HAP-1 (cell line): ENCODE results near the gene TBCE.

Experiments used
- DNase-seq, 2 experiments: peaks; one replicate each; pipeline ENCODE4 v3.0.0-alpha.2; 2016 to 2020; ENCODE audit warnings: low spot score in 2 of 2
- H3K27me3 ChIP-seq: fragments of 250-450 bp; sonication (Bioruptor Pico); 2 replicates; pipeline ENCODE4 v1.5.1; 2020; ENCODE audit warnings: low read depth, mild to moderate bottlenecking, moderate library complexity
- H3K36me3 ChIP-seq: fragments of 250-450 bp; sonication (Bioruptor Pico); replicated peaks from 2 replicates; pipeline ENCODE4 v1.5.1; 2020; ENCODE audit warnings: mild to moderate bottlenecking
- H3K4me1 ChIP-seq: fragments of 250-450 bp; sonication (Bioruptor Pico); 2 replicates; pipeline ENCODE4 v1.5.1; 2020; ENCODE audit warnings: mild to moderate bottlenecking
- H3K4me3 ChIP-seq: fragments of 250-450 bp; sonication (Bioruptor Pico); 2 replicates; pipeline ENCODE4 v1.5.1; 2020; ENCODE audit warnings: mild to moderate bottlenecking, moderate library complexity
- H3K9me3 ChIP-seq: fragments of 250-450 bp; sonication (Bioruptor Pico); 2 replicates; pipeline ENCODE4 v1.5.1; 2020; ENCODE audit warnings: mild to moderate bottlenecking, moderate library complexity
- in situ Hi-C: fragments of 300-500 bp; cut with MboI; formaldehyde crosslinking; loops from 3 replicates; pipeline ENCODE4 v1.14.3; 2020; ENCODE audit warnings: low sequenced_read_pairs, inconsistent platforms, mixed read lengths

Gene TBCE

DNA sequence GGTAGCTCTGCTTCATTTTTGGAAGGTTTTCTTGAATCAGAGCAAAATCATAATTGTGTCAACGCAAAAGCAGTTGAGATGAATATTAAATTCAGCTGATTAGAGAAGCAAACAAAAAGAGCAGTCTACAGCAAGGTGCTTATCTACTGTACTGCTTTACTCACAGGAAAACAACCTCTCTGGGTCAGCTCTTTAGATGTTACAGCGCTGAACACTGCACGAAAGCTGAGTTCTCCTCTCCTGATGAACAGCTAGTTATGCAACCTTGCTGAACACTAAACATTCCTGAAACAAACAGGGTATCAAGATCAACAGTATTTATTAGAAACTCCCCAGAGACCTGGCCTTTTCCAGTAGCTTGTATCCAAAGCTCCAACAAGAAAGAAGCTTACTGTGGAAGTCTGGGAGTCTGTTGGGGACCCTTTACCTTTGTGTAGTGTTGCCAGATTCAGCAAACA is 41.3 kb downstream of the TBCE start:
- H3K9me3 ChIP-seq: no peaks in the 10 kb centered on the region
- no peaks in the 10 kb centered on the region for H3K4me1 ChIP-seq
- no peaks in the 10 kb centered on the region; the same call in 1 of the 2 replicates for H3K36me3 ChIP-seq
- DNase-seq: no peak
- H3K4me3 ChIP-seq: no peak overlapping the region
- in situ Hi-C loops: no loop called here
- no peaks in the 10 kb centered on the region for H3K27me3 ChIP-seq

DNA sequence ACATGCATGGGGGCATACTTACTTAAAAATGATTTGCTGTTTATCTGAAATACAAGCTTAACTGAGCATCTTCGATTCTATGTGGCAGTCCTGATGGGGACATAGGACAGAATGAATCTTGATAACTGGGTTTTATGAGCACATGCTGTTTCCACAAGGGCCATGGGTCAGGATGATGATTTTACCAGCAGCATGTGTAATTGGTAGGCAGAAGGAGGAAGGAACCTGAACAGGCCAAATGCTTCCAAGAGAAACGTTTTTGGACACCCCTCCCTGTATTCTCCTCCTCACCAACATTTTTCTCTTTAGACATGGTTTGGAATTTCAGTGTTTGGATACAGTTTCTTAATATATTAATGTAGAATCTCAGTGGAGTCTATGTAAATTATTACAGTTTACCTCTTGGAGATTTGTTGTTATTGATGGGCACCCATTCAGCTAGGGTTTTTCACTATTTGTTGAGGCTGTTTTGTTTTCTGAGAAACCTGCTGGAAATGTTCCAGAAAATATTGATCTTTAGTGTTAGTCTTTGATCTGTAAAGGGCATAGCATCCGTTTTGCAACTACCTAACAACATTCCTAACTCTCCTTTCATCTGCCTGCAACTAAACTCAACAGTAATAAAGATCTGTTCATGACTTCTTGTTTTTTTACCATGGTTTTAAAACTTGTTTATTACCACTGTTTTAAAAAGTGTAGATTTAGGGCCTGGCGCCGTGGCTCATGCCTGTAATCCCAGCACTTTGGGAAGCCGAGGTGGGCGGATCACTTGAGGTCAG is 42.0 kb downstream of the TBCE start:
- no peaks in the 10 kb centered on the region for H3K9me3 ChIP-seq
- no peaks in the 10 kb centered on the region for H3K27me3 ChIP-seq
- no peak for DNase-seq
- no peaks in the 10 kb centered on the region for H3K4me1 ChIP-seq
- in situ Hi-C loops: no loop called here
- peaks cover under 1% of the 10 kb centered on the region for H3K36me3 ChIP-seq
- no peak overlapping the region for H3K4me3 ChIP-seq

DNA sequence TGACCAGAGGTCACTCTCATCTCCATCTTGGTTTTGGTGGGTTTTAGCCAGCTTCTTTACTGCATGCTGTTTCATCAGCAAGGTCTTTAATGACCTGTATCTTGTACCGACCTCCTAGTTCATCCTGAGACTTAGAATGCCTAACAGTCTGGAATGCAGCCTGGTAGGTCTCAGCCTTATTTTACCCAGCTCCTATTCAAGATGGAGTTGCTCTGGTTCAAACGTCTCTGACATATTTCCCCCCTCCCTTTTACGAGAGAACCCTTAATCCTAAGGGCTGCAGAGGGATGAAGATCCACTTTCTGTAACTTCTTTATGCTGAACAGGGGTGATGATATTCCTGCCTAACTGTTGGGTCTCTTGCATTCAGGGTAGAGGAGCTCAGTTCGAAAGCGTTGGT is 43.2 kb downstream of the TBCE start:
- Histone ChIP-seq H3K27me3 (no peaks in the 10 kb centered on the region), H3K9me3 (no peaks in the 10 kb centered on the region), H3K36me3 (peaks cover 6% of the 10 kb centered on the region), H3K4me1 (no peaks in the 10 kb centered on the region), H3K4me3 (no peak overlapping the region)
- in situ Hi-C loops: loop anchor here (10.0 kb wide), 1 partner anchor 166 kb away; no protein-coding TSS in a partner anchor
- no peak for DNase-seq

DNA sequence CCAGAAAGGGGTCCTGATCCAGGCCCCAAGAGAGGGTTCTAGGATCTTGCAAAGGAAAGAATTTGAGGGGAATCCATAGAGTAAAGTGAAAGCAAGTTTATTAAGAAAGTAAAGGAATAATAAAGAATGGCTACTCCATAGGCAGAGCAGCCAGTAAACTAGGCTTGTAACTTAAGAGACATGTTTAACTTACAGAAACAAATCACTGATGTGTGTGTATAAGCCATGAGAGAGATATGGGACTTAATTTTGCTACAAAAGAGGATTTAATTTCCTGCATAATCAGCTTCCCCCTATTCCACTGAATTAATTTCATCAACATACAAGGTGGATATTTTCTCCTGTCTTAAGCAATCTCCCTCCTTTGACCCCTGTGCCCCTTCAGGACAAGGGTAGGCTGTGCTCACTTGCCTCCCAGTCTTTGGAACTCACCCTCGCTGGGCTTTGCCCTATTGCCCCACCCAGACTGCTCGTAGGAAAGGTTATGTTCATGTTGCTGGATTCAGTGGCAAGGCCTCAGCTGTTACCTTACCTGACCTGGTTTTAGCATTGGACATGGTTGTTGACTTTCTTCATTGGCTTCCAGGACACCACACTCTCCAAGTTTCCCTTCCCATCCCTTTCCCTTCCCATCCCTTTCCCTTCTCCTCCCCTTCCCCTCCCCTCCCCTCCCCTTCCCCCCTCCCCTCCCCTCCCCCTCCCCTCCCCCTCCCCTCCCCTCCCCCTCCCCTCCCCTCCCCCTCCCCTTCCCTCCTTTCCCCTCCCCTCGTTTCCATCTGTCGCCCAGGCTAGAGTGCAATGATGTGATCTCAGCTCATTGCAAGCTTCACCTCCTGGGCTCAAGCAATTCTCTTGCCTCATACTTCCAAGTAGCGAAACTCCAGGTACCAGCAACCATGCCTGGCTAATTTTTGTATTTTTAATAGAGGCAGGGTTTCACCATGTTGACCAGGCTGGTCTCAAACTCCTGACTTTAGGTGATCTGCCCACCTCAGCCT is 44.6 kb downstream of the TBCE start:
- Histone ChIP-seq H3K9me3 (no peaks in the 10 kb centered on the region), H3K4me3 (no peak overlapping the region), H3K36me3 (peaks cover 6% of the 10 kb centered on the region), H3K27me3 (no peaks in the 10 kb centered on the region), H3K4me1 (no peaks in the 10 kb centered on the region)
- DNase-seq: no peak
- in situ Hi-C loops: loop anchor here (10.0 kb wide), 1 partner anchor 167 kb away; no protein-coding TSS in a partner anchor

GRCh38 chr1:235415008-235415904 is 48.0 kb downstream of the TBCE start:
- peaks cover 10% of the 10 kb centered on the region for H3K36me3 ChIP-seq
- no peaks in the 10 kb centered on the region for H3K4me1 ChIP-seq
- in situ Hi-C loops: loop anchor here (10.0 kb wide), 1 partner anchor 170 kb away; no protein-coding TSS in a partner anchor
- no peak overlapping the region for H3K4me3 ChIP-seq
- DNase-seq: peak; percentile 76
- no peaks in the 10 kb centered on the region for H3K27me3 ChIP-seq
- no peaks in the 10 kb centered on the region for H3K9me3 ChIP-seq

DNA sequence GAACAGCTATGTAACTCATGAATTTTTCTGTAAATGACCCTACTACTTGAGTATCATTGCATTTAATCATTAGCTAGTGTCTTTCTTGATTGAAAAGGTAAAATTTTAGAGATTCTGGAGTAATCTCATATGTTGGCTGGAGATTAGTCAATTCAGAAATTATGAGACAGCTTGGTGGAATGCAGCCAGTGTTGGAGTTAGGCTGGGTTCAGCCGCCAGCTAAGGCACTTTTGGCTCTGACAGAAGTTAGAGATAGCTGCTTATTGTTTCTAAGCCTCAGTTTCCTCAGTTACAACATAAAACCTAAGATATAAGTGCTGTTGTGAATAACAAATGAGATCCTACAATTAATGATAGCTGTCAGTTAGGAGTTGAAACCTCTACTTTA is 49.4 kb downstream of the TBCE start:
- H3K4me3 ChIP-seq: no peak overlapping the region
- H3K4me1 ChIP-seq: no peaks in the 10 kb centered on the region
- peaks cover 10% of the 10 kb centered on the region for H3K36me3 ChIP-seq
- DNase-seq: no peak
- in situ Hi-C loops: loop anchor here (10.0 kb wide), 1 partner anchor 172 kb away; no protein-coding TSS in a partner anchor
- no peaks in the 10 kb centered on the region for H3K27me3 ChIP-seq
- no peaks in the 10 kb centered on the region for H3K9me3 ChIP-seq

DNA sequence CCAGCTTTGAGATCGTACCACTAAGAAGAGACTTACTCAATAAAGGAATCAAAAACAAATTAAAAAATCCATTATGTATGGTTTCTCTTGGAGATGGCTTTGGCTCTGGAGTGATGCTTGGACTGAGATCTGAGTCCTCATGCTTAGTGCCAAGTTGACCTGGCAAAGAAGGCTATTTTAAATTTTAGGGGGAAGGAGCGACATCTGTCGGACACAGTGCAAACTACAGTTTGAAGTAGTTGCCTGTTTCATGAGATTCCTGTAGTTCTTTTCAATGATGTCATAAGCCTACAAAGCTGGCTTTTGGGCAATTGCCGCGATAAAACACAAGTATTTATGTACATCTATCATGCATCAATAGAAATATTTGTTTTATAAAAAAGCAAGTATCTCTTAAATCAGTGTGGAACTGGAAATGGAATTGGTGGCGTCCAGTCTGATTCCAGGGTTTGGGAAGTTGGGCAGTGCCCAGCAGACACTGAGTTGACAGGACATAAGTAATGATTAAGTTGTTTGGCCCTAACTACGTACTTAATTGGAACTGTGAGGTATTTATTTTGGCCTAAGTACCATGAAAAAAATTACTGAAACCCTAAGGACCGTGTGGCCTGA is 50.0 kb downstream of the TBCE start:
- peaks cover 10% of the 10 kb centered on the region for H3K36me3 ChIP-seq
- H3K4me1 ChIP-seq: no peaks in the 10 kb centered on the region
- no peak overlapping the region for H3K4me3 ChIP-seq
- H3K9me3 ChIP-seq: no peaks in the 10 kb centered on the region
- peak; percentile 51 to 72 for DNase-seq
- H3K27me3 ChIP-seq: no peaks in the 10 kb centered on the region
- in situ Hi-C loops: loop anchor here (10.0 kb wide), 1 partner anchor 172 kb away; no protein-coding TSS in a partner anchor

DNA sequence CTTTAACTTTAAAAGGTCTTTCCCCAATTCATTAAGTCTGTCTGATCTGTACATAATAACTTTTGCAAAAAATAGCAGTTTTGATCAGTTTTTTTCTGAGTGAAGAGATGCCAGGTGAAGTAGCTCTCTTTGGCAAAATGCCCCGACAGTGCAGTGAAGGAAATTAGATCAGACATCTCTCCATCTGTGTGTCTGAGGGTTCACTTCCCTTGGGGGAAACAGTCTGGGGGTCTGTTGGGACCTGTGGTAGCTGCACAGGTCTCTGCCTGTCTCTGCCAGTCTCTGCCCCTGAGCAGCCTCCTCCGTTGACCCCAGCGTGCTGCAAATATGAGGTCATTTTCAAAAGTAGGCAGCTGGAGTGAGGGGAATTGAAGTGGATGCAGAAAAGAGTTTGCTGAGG is 54.5 kb downstream of the TBCE start:
- no peaks in the 10 kb centered on the region for H3K9me3 ChIP-seq
- no peak for DNase-seq
- H3K4me3 ChIP-seq: no peak overlapping the region
- H3K4me1 ChIP-seq: no peaks in the 10 kb centered on the region
- peaks cover 4% of the 10 kb centered on the region; the same call in 1 of the 2 replicates for H3K36me3 ChIP-seq
- H3K27me3 ChIP-seq: no peaks in the 10 kb centered on the region
- in situ Hi-C loops: loop anchor here (10.0 kb wide), 1 partner anchor 327 kb away; no protein-coding TSS in a partner anchor

DNA sequence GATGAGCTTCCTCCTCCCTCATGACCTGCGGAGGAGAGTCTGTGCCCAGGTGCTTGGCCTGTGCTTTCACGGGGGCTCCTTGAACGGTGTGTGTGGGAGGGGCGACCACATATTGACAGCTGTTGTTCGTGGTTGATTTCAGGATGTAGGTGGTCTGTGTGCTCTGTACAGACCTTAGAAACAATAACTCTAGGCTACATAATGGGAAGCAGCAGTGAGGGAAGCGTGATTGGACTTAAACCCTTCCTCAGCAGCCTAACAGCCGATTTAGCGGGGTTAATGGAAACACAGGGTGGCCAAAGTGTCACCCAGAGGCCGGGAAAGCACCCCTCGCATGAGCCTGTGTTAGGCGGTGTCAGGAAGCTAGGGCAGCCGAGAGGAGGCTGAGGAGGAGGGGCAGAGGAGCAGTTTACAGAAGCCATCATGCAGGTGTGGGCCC is 56.0 kb downstream of the TBCE start:
- in situ Hi-C loops: loop anchor here (10.0 kb wide), 1 partner anchor 328 kb away; no protein-coding TSS in a partner anchor
- DNase-seq: no peak
- Histone ChIP-seq H3K27me3 (no peaks in the 10 kb centered on the region), H3K4me1 (no peaks in the 10 kb centered on the region), H3K4me3 (no peak overlapping the region), H3K36me3 (no peaks in the 10 kb centered on the region), H3K9me3 (no peaks in the 10 kb centered on the region)

- DNase-seq: no peak
- Histone ChIP-seq H3K9me3 (no peaks in the 10 kb centered on the region), H3K36me3 (no peaks in the 10 kb centered on the region), H3K4me1 (no peaks in the 10 kb centered on the region), H3K27me3 (no peaks in the 10 kb centered on the region), H3K4me3 (no peak overlapping the region)
- in situ Hi-C loops: loop anchor here (10.0 kb wide), 1 partner anchor 329 kb away; no protein-coding TSS in a partner anchor
Observed at GRCh38 chr1:235424092-235424491, 56.9 kb downstream of the TBCE start.

- in situ Hi-C loops: loop anchor here (10.0 kb wide), 1 partner anchor 331 kb away; no protein-coding TSS in a partner anchor
- Histone ChIP-seq H3K9me3 (no peaks in the 10 kb centered on the region), H3K36me3 (no peaks in the 10 kb centered on the region), H3K4me3 (no peak overlapping the region), H3K27me3 (no peaks in the 10 kb centered on the region), H3K4me1 (no peaks in the 10 kb centered on the region)
- no peak for DNase-seq
Observed at GRCh38 chr1:235425357-235425756, 58.1 kb downstream of the TBCE start.

GRCh38 chr1:235426143-235426542 is 58.9 kb downstream of the TBCE start:
- in situ Hi-C loops: loop anchor here (10.0 kb wide), 1 partner anchor 331 kb away; no protein-coding TSS in a partner anchor
- Histone ChIP-seq H3K4me3 (no peak overlapping the region), H3K27me3 (no peaks in the 10 kb centered on the region), H3K36me3 (no peaks in the 10 kb centered on the region), H3K4me1 (no peaks in the 10 kb centered on the region), H3K9me3 (no peaks in the 10 kb centered on the region)
- DNase-seq: no peak
